Calu3 (cell line): ENCODE measurements around the gene NEB. TPM values are rescaled to one million over a fixed set of nuclear protein-coding genes. Genes with fewer than 3 reads are reported as not detected.
"Not testable (repeated sequence)": the region's sequence is repeated elsewhere in the genome, so short reads cannot be mapped to it uniquely, and the experiment has no call there.

Source experiments
- BruUV-seq: library from RNA; stranded (reverse); fragments of 400-500 nt; replicated peaks from 2 replicates; lab custom pipeline; 2021; lab: Mats Ljungman, UMichigan
- CTCF ChIA-PET: fragments of 300-600 bp; sonication (Branson Sonifier 250); formaldehyde crosslinking; loops from one replicate; lab custom pipeline; 2022; ENCODE audit warnings: antibody characterized with exemption; lab: Charles Lee
- DNase-seq: peaks from one replicate; pipeline ENCODE4 v3.0.0; 2022
- H3K27ac Mint-ChIP-seq: one replicate; pipeline ENCODE4 v1.8.0; 2022; ENCODE audit warnings: mixed read lengths; ENCODE audit not compliant: unreplicated experiment
- H3K27me3 Mint-ChIP-seq: one replicate; pipeline ENCODE4 v1.8.0; 2022; ENCODE audit warnings: mixed read lengths; ENCODE audit not compliant: unreplicated experiment
- H3K36me3 Mint-ChIP-seq: one replicate; pipeline ENCODE4 v1.8.0; 2022; ENCODE audit warnings: mild to moderate bottlenecking, moderate library complexity, mixed read lengths; ENCODE audit not compliant: insufficient read depth, unreplicated experiment
- H3K4me1 Mint-ChIP-seq: one replicate; pipeline ENCODE4 v1.8.0; 2022; ENCODE audit warnings: mild to moderate bottlenecking, low read depth, mixed read lengths; ENCODE audit not compliant: unreplicated experiment
- H3K4me3 Mint-ChIP-seq: one replicate; pipeline ENCODE4 v1.8.0; 2022; ENCODE audit warnings: mild to moderate bottlenecking, low read depth, moderate library complexity, mixed read lengths; ENCODE audit not compliant: unreplicated experiment
- H3K9me3 Mint-ChIP-seq: one replicate; pipeline ENCODE4 v1.8.0; 2022; ENCODE audit warnings: low read depth, mixed read lengths; ENCODE audit not compliant: unreplicated experiment
- intact Hi-C: fragments of 100-400 bp; cut with micrococcal nuclease; formaldehyde crosslinking; loops from one replicate; pipeline ENCODE4 v1.10.0; 2022; ENCODE audit not compliant: unreplicated experiment
- total RNA-seq: library from RNA; stranded (reverse); gene quantifications from 2 replicates; pipeline ENCODE4 v1.2.3, GENCODE V29; 2022
- TF ChIP-seq, protein P1 (sequence below): fragments of 200-600 bp; IDR thresholded peaks from one replicate; pipeline ENCODE4 v1.8.0; 2022; ENCODE audit warnings: antibody characterized with exemption; ENCODE audit not compliant: unreplicated experiment

NEB gene
- total RNA-seq, 1 experiment from 2014 or later = 27.5 TPM

DNA sequence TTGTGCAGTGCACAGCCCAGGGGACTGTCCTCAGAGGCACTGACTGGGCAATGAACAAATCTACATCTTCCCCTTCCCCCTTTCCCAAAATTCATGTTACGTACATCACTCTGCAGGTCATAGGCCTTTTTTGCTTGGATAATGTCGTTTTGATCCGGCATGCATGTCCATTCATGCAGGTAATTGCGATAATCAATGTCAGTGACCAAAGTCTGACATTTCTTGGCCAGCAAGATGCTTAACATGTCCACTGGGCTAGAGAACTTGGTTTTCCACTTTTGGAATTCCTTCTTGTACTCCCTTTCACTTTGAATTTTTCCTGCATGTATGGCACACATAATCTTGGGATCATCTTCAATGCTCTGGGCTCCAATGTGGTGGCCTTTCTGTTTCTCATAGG is 124.6 kb downstream of the NEB start:
- Mint-ChIP-seq H3K9me3 (no peaks in the 10 kb centered on the region), H3K27ac (no peak overlapping the region), H3K27me3 (no peaks in the 10 kb centered on the region), H3K4me3 (no peak overlapping the region), H3K4me1 (peaks cover 5% of the 10 kb centered on the region), H3K36me3 (no peaks in the 10 kb centered on the region)
- BruUV-seq = no TSS peak
- intact Hi-C loops = no loop called here
- DNase-seq = no peak
- TF ChIP-seq, protein P1, sequence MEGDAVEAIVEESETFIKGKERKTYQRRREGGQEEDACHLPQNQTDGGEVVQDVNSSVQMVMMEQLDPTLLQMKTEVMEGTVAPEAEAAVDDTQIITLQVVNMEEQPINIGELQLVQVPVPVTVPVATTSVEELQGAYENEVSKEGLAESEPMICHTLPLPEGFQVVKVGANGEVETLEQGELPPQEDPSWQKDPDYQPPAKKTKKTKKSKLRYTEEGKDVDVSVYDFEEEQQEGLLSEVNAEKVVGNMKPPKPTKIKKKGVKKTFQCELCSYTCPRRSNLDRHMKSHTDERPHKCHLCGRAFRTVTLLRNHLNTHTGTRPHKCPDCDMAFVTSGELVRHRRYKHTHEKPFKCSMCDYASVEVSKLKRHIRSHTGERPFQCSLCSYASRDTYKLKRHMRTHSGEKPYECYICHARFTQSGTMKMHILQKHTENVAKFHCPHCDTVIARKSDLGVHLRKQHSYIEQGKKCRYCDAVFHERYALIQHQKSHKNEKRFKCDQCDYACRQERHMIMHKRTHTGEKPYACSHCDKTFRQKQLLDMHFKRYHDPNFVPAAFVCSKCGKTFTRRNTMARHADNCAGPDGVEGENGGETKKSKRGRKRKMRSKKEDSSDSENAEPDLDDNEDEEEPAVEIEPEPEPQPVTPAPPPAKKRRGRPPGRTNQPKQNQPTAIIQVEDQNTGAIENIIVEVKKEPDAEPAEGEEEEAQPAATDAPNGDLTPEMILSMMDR = no peak
- CTCF ChIA-PET = no interaction called here

DNA sequence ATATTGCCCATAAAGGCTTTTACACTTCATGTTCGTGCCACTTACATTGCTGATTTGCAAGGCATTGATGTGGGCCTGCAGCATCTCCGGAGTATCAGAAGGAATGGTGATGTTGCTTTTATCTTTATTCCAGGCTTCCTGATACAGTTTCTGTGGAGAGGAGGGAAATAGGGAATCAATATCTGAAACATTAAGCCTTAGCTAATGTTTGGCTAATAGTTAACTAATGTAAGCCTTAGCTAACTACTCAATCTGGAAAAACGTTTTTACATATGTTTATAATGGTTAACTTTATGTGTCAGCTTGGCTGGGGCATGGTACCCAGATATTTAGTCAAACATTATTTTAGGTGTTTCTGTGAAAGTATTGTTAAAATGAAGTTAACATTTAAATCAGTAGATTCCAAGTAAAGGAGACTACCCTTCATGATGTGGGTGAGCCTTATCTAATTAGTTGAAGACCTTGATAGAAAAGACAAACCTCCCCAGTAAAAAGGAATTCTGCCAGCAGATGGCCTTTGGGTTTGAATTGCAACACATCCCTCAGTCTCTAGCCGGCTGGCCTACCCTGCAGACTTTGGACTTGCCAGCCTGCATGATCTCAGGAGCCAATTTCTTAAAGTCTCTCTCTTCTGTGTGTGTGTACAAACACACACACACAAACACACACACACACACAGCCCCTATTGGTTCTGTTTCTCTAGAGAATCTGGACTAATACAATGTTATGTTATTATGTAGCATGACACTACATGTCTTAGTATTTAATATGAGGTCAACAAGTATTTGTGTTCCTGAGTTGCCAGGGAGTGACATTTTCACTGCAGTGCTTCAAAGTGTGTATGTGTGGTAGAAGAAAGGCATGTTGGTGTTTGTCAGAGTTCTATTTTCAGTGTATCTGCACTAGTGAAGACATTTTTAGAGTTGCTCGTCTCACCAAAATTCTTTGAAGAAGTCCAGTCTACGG is 126.5 kb downstream of the NEB start:
- BruUV-seq, CTCF ChIA-PET, H3K27ac Mint-ChIP-seq, H3K36me3 Mint-ChIP-seq, intact Hi-C loops, H3K9me3 Mint-ChIP-seq, H3K27me3 Mint-ChIP-seq, DNase-seq, H3K4me1 Mint-ChIP-seq, H3K4me3 Mint-ChIP-seq: not testable (repeated sequence)

DNA sequence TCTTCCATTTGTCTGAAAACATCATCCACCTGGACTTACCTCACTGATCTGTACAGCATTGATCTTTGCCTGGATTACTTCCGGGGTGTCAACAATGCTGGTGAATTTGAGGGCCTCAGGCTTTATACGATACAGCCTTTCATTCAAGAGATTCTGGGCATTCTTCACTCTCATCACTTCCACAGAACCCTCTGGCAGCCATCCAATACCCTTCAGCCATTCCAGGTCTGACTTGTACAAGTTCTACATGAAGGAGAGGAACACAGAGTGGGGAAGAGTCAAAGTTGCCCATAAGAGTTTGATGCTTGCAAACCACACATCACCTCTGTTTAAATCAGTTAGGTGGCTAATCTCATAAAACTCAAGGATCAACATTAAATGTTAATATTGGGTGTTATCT is 130.7 kb downstream of the NEB start:
- H3K4me3 Mint-ChIP-seq, H3K27ac Mint-ChIP-seq, H3K4me1 Mint-ChIP-seq, intact Hi-C loops, BruUV-seq, DNase-seq, CTCF ChIA-PET, H3K9me3 Mint-ChIP-seq, H3K36me3 Mint-ChIP-seq, H3K27me3 Mint-ChIP-seq: not testable (repeated sequence)

DNA sequence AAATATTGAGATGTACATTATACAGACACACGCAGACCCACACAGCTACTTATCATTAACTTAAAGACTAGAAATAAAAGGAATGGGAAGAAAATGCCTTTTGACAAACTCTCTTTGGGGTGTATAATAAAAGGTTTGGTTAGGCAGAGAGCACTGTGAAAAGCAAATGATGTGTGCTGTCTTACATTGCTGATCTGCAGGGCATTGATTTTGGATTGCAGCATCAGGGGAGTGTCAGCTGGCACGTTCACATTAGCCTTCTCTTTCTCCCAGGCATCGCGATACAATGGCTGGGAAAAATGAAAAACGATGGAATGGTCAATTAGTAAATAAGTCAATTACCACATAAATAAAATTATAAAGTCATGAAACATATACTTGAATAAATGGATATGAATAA is 131.9 kb downstream of the NEB start:
- H3K27me3 Mint-ChIP-seq, CTCF ChIA-PET, H3K27ac Mint-ChIP-seq, H3K36me3 Mint-ChIP-seq, H3K9me3 Mint-ChIP-seq, H3K4me3 Mint-ChIP-seq, DNase-seq, intact Hi-C loops, BruUV-seq, H3K4me1 Mint-ChIP-seq: not testable (repeated sequence)

DNA sequence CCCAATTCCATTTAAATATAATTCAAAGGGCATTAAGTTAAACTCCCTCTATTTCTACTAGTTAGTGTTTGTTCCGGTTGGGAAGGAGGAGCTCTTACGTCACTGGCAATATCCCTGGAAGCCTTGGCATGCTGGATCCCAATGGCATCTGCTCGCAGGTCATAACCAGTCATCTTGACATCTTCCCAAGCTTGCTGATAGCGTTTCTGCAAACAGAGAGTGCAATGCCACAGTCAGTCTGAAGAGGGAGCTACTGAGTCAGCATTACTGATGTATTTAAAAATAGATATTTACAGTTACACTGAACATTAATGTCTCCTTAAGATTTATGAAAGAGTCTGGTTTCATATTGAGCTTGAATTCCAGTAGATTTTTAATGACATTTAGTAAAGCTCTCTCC is 132.5 kb downstream of the NEB start:
- CTCF ChIA-PET, H3K36me3 Mint-ChIP-seq, H3K4me3 Mint-ChIP-seq, intact Hi-C loops, BruUV-seq, DNase-seq, H3K27me3 Mint-ChIP-seq, H3K9me3 Mint-ChIP-seq, H3K27ac Mint-ChIP-seq, H3K4me1 Mint-ChIP-seq: not testable (repeated sequence)

DNA sequence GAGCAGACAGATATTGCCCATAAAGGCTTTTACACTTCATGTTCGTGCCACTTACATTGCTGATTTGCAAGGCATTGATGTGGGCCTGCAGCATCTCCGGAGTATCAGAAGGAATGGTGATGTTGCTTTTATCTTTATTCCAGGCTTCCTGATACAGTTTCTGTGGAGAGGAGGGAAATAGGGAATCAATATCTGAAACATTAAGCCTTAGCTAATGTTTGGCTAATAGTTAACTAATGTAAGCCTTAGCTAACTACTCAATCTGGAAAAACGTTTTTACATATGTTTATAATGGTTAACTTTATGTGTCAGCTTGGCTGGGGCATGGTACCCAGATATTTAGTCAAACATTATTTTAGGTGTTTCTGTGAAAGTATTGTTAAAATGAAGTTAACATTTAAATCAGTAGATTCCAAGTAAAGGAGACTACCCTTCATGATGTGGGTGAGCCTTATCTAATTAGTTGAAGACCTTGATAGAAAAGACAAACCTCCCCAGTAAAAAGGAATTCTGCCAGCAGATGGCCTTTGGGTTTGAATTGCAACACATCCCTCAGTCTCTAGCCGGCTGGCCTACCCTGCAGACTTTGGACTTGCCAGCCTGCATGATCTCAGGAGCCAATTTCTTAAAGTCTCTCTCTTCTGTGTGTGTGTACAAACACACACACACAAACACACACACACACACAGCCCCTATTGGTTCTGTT is 137.2 kb downstream of the NEB start:
- H3K27me3 Mint-ChIP-seq, H3K36me3 Mint-ChIP-seq, BruUV-seq, H3K27ac Mint-ChIP-seq, H3K4me1 Mint-ChIP-seq, DNase-seq, H3K4me3 Mint-ChIP-seq, H3K9me3 Mint-ChIP-seq, CTCF ChIA-PET, intact Hi-C loops: not testable (repeated sequence)

DNA sequence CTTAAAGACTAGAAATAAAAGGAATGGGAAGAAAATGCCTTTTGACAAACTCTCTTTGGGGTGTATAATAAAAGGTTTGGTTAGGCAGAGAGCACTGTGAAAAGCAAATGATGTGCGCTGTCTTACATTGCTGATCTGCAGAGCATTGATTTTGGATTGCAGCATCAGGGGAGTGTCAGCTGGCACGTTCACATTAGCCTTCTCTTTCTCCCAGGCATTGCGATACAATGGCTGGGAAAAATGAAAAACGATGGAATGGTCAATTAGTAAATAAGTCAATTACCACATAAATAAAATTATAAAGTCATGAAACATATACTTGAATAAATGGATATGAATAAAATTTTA is 142.4 kb downstream of the NEB start:
- H3K4me3 Mint-ChIP-seq, H3K4me1 Mint-ChIP-seq, DNase-seq, H3K27me3 Mint-ChIP-seq, CTCF ChIA-PET, H3K36me3 Mint-ChIP-seq, BruUV-seq, H3K27ac Mint-ChIP-seq, intact Hi-C loops, H3K9me3 Mint-ChIP-seq: not testable (repeated sequence)
